Sigmoid colon (tissue), 4 donors: ENCODE results near the gene ZNF19.

Experiments used
- CTCF ChIP-seq, 4 experiments: fragments of 450-650 bp in 3 of 4; fragments of 200-600 bp in 1 of 4; IDR thresholded peaks; one replicate each; pipeline ENCODE4 v1.5.1; 2016 to 2019; ENCODE audit warnings: antibody characterized with exemption in 4 of 4, mild to moderate bottlenecking in 3 of 4, moderate library complexity in 2 of 4
- POLR2A ChIP-seq, 2 donors: fragments of 450-650 bp; IDR thresholded peaks; one replicate each; pipeline ENCODE4 v1.6.1; 2016; ENCODE audit warnings: antibody characterized with exemption in 2 of 2, mild to moderate bottlenecking in 2 of 2, moderate library complexity in 2 of 2
- POLR2AphosphoS5 ChIP-seq, 4 donors: sonication (generic); formaldehyde crosslinking; IDR thresholded peaks; one replicate each; pipeline ENCODE4 v1.6.1; 2017; ENCODE audit warnings: antibody characterized with exemption in 4 of 4

- TF ChIP-seq CTCF (IDR thresholded peaks at IDR 0.05) (no peak), POLR2A (IDR thresholded peaks at IDR 0.05) (no peak), POLR2AphosphoS5 (IDR thresholded peaks at IDR 0.05) (no peak)
These were observed 47.6 kb downstream of the ZNF19 start for GRCh38 chr16:71441348-71442050.
